ENCODE results near the gene UAP1L1.

The UAP1L1 gene

GRCh38 chr9:137034039-137034708, 43.1 kb upstream of the UAP1L1 start:
- Histone ChIP-seq H2BK120ac (ENCODE audit: insufficient read depth, low read length, poor library complexity) (no peak overlapping the region), H3K36me3 (ENCODE audit: control insufficient read depth in 1 of 2, insufficient read depth in 2 of 2, low read length in 2 of 2) (no peaks in the 10 kb centered on the region), H3K4me2 (ENCODE audit: low read length) (no peak overlapping the region), H4K8ac (ENCODE audit: low read depth, low read length) (no peak overlapping the region), H2BK5ac (ENCODE audit: low read depth, low read length, poor library complexity) (no peak overlapping the region), H3K18ac (ENCODE audit: low read length) (no peak overlapping the region), H3K27ac (ENCODE audit: low read depth, low read length) (no peak overlapping the region), H3K4me1 (ENCODE audit: control insufficient read depth in 1 of 2, insufficient read depth in 2 of 2, low read length in 2 of 2) (peaks cover 0 to 1% of the 10 kb centered on the region in 2 experiments), H3K4me3 (ENCODE audit: low read depth, low read length) (no peak overlapping the region), H3K14ac (ENCODE audit: low read length) (no peak overlapping the region), H3K79me2 (ENCODE audit: control insufficient read depth, insufficient read depth, low read length, poor library complexity) (no peaks in the 10 kb centered on the region), H4K12ac (ENCODE audit: low read depth, low read length) (no peak overlapping the region), H2BK12ac (ENCODE audit: low read length) (no peak overlapping the region), H3K23ac (ENCODE audit: low read length) (no peak overlapping the region), H3K9ac (ENCODE audit: low read length) (no peak overlapping the region), H3K79me1 (ENCODE audit: low read length) (no peaks in the 10 kb centered on the region), H2AFZ (ENCODE audit: insufficient read depth, low read length, poor library complexity) (no peak overlapping the region), H3K4ac (ENCODE audit: low read depth, low read length) (no peak overlapping the region), H3K9me3 (ENCODE audit: insufficient read depth, low read depth, low read length) (peaks cover 3% of the 10 kb centered on the region), H2AK5ac (ENCODE audit: low read length) (no peak overlapping the region), H4K91ac (ENCODE audit: low read depth, low read length) (no peak overlapping the region), H3K27me3 (ENCODE audit: insufficient read depth, low read length) (no peaks in the 10 kb centered on the region)
- no peak for DNase-seq
- no CpG with 5 or more reads among the region's 15 CpGs for WGBS (ENCODE audit: extremely low coverage, insufficient coverage, insufficient read length)

GRCh38 chr9:137034709-137035506, 42.4 kb upstream of the UAP1L1 start:
- Histone ChIP-seq H3K27me3 (ENCODE audit: insufficient read depth, low read length) (no peaks in the 10 kb centered on the region), H3K9me3 (ENCODE audit: insufficient read depth, low read depth, low read length) (peaks cover 3% of the 10 kb centered on the region), H2BK12ac (ENCODE audit: low read length) (no peak overlapping the region), H2AFZ (ENCODE audit: insufficient read depth, low read length, poor library complexity) (no peak overlapping the region), H3K27ac (ENCODE audit: low read depth, low read length) (no peak overlapping the region), H3K36me3 (ENCODE audit: control insufficient read depth in 1 of 2, insufficient read depth in 2 of 2, low read length in 2 of 2) (no peaks in the 10 kb centered on the region), H2AK5ac (ENCODE audit: low read length) (no peak overlapping the region), H3K4ac (ENCODE audit: low read depth, low read length) (no peak overlapping the region), H3K14ac (ENCODE audit: low read length) (no peak overlapping the region), H3K18ac (ENCODE audit: low read length) (no peak overlapping the region), H3K79me1 (ENCODE audit: low read length) (no peaks in the 10 kb centered on the region), H3K79me2 (ENCODE audit: control insufficient read depth, insufficient read depth, low read length, poor library complexity) (no peaks in the 10 kb centered on the region), H4K12ac (ENCODE audit: low read depth, low read length) (no peak overlapping the region), H2BK5ac (ENCODE audit: low read depth, low read length, poor library complexity) (no peak overlapping the region), H2BK120ac (ENCODE audit: insufficient read depth, low read length, poor library complexity) (no peak overlapping the region), H3K9ac (ENCODE audit: low read length) (no peak overlapping the region), H4K8ac (ENCODE audit: low read depth, low read length) (no peak overlapping the region), H4K91ac (ENCODE audit: low read depth, low read length) (no peak overlapping the region), H3K4me1 (ENCODE audit: control insufficient read depth in 1 of 2, insufficient read depth in 2 of 2, low read length in 2 of 2) (no peaks in the 10 kb centered on the region), H3K4me2 (ENCODE audit: low read length) (no peak overlapping the region), H3K4me3 (ENCODE audit: low read depth, low read length) (no peak overlapping the region), H3K23ac (ENCODE audit: low read length) (no peak overlapping the region)
- no CpG with 5 or more reads among the region's 24 CpGs for WGBS (ENCODE audit: extremely low coverage, insufficient coverage, insufficient read length)
- DNase-seq: peak; percentile 74 to 91

- Histone ChIP-seq H2BK120ac (ENCODE audit: insufficient read depth, low read length, poor library complexity) (no peak overlapping the region), H4K91ac (ENCODE audit: low read depth, low read length) (no peak overlapping the region), H3K27me3 (ENCODE audit: insufficient read depth, low read length) (no peaks in the 10 kb centered on the region), H3K4ac (ENCODE audit: low read depth, low read length) (no peak overlapping the region), H3K4me1 (ENCODE audit: control insufficient read depth in 1 of 2, insufficient read depth in 2 of 2, low read length in 2 of 2) (no peaks in the 10 kb centered on the region), H3K79me2 (ENCODE audit: control insufficient read depth, insufficient read depth, low read length, poor library complexity) (no peaks in the 10 kb centered on the region), H4K8ac (ENCODE audit: low read depth, low read length) (no peak overlapping the region), H3K9me3 (ENCODE audit: insufficient read depth, low read depth, low read length) (peaks cover 3% of the 10 kb centered on the region), H3K23ac (ENCODE audit: low read length) (no peak overlapping the region), H3K9ac (ENCODE audit: low read length) (no peak overlapping the region), H3K14ac (ENCODE audit: low read length) (no peak overlapping the region), H3K4me3 (ENCODE audit: low read depth, low read length) (no peak overlapping the region), H3K18ac (ENCODE audit: low read length) (no peak overlapping the region), H2AK5ac (ENCODE audit: low read length) (no peak overlapping the region), H3K4me2 (ENCODE audit: low read length) (no peak overlapping the region), H2AFZ (ENCODE audit: insufficient read depth, low read length, poor library complexity) (no peak overlapping the region), H3K79me1 (ENCODE audit: low read length) (no peaks in the 10 kb centered on the region), H2BK5ac (ENCODE audit: low read depth, low read length, poor library complexity) (no peak overlapping the region), H3K36me3 (ENCODE audit: control insufficient read depth in 1 of 2, insufficient read depth in 2 of 2, low read length in 2 of 2) (no peaks in the 10 kb centered on the region), H2BK12ac (ENCODE audit: low read length) (no peak overlapping the region), H3K27ac (ENCODE audit: low read depth, low read length) (no peak overlapping the region), H4K12ac (ENCODE audit: low read depth, low read length) (no peak overlapping the region)
- DNase-seq: no peak
- WGBS (ENCODE audit: extremely low coverage, insufficient coverage, insufficient read length): no CpG with 5 or more reads among the region's 9 CpGs
Observed at GRCh38 chr9:137035507-137035834, 41.8 kb upstream of the UAP1L1 start.

- no CpG with 5 or more reads among the region's 8 CpGs for WGBS (ENCODE audit: extremely low coverage, insufficient coverage, insufficient read length)
- Histone ChIP-seq H2AK5ac (ENCODE audit: low read length) (no peak overlapping the region), H3K27ac (ENCODE audit: low read depth, low read length) (no peak overlapping the region), H4K12ac (ENCODE audit: low read depth, low read length) (no peak overlapping the region), H3K18ac (ENCODE audit: low read length) (no peak overlapping the region), H4K91ac (ENCODE audit: low read depth, low read length) (no peak overlapping the region), H3K14ac (ENCODE audit: low read length) (no peak overlapping the region), H3K4me3 (ENCODE audit: low read depth, low read length) (no peak overlapping the region), H3K27me3 (ENCODE audit: insufficient read depth, low read length) (no peaks in the 10 kb centered on the region), H3K4me1 (ENCODE audit: control insufficient read depth in 1 of 2, insufficient read depth in 2 of 2, low read length in 2 of 2) (no peaks in the 10 kb centered on the region), H2BK5ac (ENCODE audit: low read depth, low read length, poor library complexity) (no peak overlapping the region), H3K79me1 (ENCODE audit: low read length) (no peaks in the 10 kb centered on the region), H3K36me3 (ENCODE audit: control insufficient read depth in 1 of 2, insufficient read depth in 2 of 2, low read length in 2 of 2) (no peaks in the 10 kb centered on the region), H3K79me2 (ENCODE audit: control insufficient read depth, insufficient read depth, low read length, poor library complexity) (no peaks in the 10 kb centered on the region), H3K9ac (ENCODE audit: low read length) (no peak overlapping the region), H2BK120ac (ENCODE audit: insufficient read depth, low read length, poor library complexity) (no peak overlapping the region), H4K8ac (ENCODE audit: low read depth, low read length) (no peak overlapping the region), H3K4ac (ENCODE audit: low read depth, low read length) (no peak overlapping the region), H3K23ac (ENCODE audit: low read length) (no peak overlapping the region), H2AFZ (ENCODE audit: insufficient read depth, low read length, poor library complexity) (no peak overlapping the region), H3K4me2 (ENCODE audit: low read length) (no peak overlapping the region), H2BK12ac (ENCODE audit: low read length) (no peak overlapping the region), H3K9me3 (ENCODE audit: insufficient read depth, low read depth, low read length) (peaks cover 3% of the 10 kb centered on the region)
- no peak for DNase-seq
Observed at GRCh38 chr9:137035937-137036336, 41.4 kb upstream of the UAP1L1 start.
